Measurements from ENCODE around the gene PLXDC1. TPM values are rescaled to one million over a fixed set of nuclear protein-coding genes. Genes with fewer than 3 reads are reported as not detected.
"Not testable (repeated sequence)": the region's sequence is repeated elsewhere in the genome, so short reads cannot be mapped to it uniquely, and the experiment has no call there.

Gene PLXDC1
- total RNA-seq, 4 donors from 2014 or later: 3.3 to 45.1 (median 21.5) TPM

DNA sequence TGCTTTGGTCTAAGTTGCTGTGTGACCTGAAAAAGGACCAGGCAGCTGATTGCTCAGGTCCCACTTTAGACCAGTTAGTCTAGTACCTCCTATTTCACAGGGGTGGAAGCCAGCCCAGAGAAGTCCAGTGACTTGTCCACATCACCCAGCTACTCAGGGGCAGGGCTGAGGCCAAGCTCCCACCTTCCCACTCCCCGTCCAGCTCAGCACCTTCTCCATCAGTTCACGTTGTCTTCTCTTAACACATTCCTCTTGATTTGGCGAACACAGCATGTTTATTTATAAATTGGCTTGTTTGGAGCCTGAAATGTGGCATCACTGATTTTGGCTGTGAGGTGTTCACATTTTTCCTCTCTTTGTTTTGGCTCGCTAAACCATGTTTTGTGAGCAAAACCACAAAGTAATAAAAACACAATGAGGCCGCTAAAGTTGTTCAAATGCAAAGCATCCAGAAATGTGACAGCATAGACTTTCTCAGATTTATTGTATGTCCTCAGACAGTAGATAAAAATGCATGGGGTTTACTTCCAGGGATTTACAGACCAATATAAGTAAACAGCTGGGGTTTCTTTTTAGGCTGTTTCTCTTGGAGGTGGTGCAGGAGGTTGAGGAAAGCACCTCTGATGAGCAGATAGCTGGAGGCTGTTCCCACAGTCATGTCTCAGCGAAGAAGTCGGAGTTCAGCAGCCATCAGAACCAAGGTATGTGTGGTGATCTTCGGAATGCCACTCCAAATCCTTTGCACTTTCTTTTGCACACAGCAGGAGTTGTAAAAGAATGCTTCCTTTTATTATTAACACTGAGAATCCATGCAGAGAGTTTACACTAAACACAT lies 88.4 kb downstream of the PLXDC1 start:
- DNase-seq: no peak
- Histone ChIP-seq H3K27ac (peak overlapping the region; percentile 17 to 75), H3K4me1 (no peaks in the 10 kb centered on the region), H3K4me3 (no peak overlapping the region), H3K9me3 (no peaks in the 10 kb centered on the region), H3K27me3 (no peaks in the 10 kb centered on the region), H3K36me3 (no peaks in the 10 kb centered on the region)
- TF ChIP-seq CTCF (IDR thresholded peaks at IDR 0.05) (no peak), POLR2A (IDR thresholded peaks at IDR 0.05) (no peak)
- intact Hi-C loops (cut with DNase I; ENCODE audit: low total_unique reads): no loop called here

- Histone ChIP-seq H3K36me3 (no peaks in the 10 kb centered on the region), H3K27ac (peak overlapping the region; percentile 56 to 75), H3K4me1 (no peaks in the 10 kb centered on the region), H3K4me3 (no peak overlapping the region), H3K9me3 (no peaks in the 10 kb centered on the region), H3K27me3 (no peaks in the 10 kb centered on the region)
- TF ChIP-seq CTCF (IDR thresholded peaks at IDR 0.05) (no peak), POLR2A (IDR thresholded peaks at IDR 0.05) (no peak)
- intact Hi-C loops (cut with DNase I; ENCODE audit: low total_unique reads): no loop called here
- DNase-seq: no peak
Measured at GRCh38 chr17:39058524-39058923, 92.9 kb downstream of the PLXDC1 start.

GRCh38 chr17:39057701-39058206 lies 93.7 kb downstream of the PLXDC1 start:
- no peaks in the 10 kb centered on the region for H3K36me3 ChIP-seq
- no peak for DNase-seq
- peak overlapping the region in 1 of 2 donors; percentile 35 for H3K4me3 ChIP-seq
- no peaks in the 10 kb centered on the region for H3K27me3 ChIP-seq
- H3K27ac ChIP-seq: peak overlapping the region; percentile 56 to 75
- no peaks in the 10 kb centered on the region for H3K9me3 ChIP-seq
- H3K4me1 ChIP-seq: no peaks in the 10 kb centered on the region
- intact Hi-C loops (cut with DNase I; ENCODE audit: low total_unique reads): no loop called here
- no peak for TF ChIP-seq CTCF (IDR thresholded peaks at IDR 0.05)
- no peak for TF ChIP-seq POLR2A (IDR thresholded peaks at IDR 0.05)

DNA sequence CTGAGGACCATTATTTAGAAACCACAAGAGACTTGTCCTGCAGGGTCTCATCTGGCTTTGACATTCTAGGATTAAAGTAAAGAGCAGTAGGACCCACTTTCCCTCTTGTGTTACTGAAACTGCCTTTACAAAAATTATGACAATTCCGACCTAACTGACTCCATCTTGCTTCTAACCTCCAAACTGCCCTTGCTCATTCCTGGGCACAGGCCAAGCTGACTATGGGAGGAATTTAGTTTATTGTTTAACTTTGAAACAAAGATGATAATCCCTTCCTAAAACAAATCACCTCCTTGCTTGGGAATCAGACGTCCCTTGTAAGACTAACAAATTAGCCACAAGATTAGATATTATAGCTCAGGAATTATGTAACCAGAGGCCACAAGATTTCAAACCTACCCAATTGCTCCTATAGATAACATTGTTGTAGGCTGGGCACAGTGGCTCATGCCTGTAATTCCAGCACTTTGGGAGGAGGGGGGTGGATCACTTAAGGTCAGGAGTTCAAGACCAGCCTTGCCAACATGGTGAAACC lies 97.3 kb downstream of the PLXDC1 start:
- TF ChIP-seq CTCF (IDR thresholded peaks at IDR 0.05) (no peak), POLR2A (IDR thresholded peaks at IDR 0.05) (no peak)
- no peak overlapping the region for H3K4me3 ChIP-seq
- no peak for DNase-seq

GRCh38 chr17:39052423-39052822 lies 99.0 kb downstream of the PLXDC1 start:
- H3K4me3 ChIP-seq; H3K27me3 ChIP-seq; H3K27ac ChIP-seq; H3K4me1 ChIP-seq; intact Hi-C loops (cut with DNase I; ENCODE audit: low total_unique reads); H3K36me3 ChIP-seq; DNase-seq; H3K9me3 ChIP-seq: not testable (repeated sequence)

More for the DNA sequence above, 97.3 kb downstream of the PLXDC1 start:
- no peaks in the 10 kb centered on the region for H3K36me3 ChIP-seq
- H3K9me3 ChIP-seq: no peaks in the 10 kb centered on the region
- no peaks in the 10 kb centered on the region for H3K4me1 ChIP-seq
- H3K27ac ChIP-seq: no peak overlapping the region
- H3K27me3 ChIP-seq: no peaks in the 10 kb centered on the region
- intact Hi-C loops (cut with DNase I; ENCODE audit: low total_unique reads): no loop called here

Measured in uterus (tissue), 4 donors.